ENCODE results near the gene MYLK4. TPM values are rescaled to one million over a fixed set of nuclear protein-coding genes. Genes with fewer than 3 reads are reported as not detected.

Gene MYLK4
- total RNA-seq, 4 donors from 2014 or later: 1.2 to 6.4 (median 1.3) TPM

DNA sequence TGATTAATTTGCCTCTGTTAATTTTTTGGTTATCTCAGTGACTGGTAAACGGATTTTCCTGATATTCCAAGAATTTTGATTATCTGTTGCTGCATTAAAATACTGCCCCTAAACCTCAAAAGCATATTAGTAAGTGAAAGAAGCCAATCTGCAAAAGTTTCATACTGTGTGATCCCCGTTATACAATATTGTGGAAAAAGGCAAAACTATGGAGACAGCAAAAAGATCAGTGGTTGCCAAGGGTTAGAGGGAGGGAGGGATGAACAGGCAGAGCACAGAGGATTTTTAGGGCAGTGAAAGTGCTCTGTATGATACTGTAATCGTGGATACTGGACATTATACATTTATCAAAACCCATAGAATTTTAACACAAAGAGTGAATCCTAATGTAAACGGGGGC lies 133.0 kb downstream of the MYLK4 start:
- Histone ChIP-seq H3K27ac (no peak overlapping the region), H3K4me1 (no peaks in the 10 kb centered on the region)
- intact Hi-C loops (cut with DNase I; ENCODE audit: low total_unique reads): no loop called here

DNA sequence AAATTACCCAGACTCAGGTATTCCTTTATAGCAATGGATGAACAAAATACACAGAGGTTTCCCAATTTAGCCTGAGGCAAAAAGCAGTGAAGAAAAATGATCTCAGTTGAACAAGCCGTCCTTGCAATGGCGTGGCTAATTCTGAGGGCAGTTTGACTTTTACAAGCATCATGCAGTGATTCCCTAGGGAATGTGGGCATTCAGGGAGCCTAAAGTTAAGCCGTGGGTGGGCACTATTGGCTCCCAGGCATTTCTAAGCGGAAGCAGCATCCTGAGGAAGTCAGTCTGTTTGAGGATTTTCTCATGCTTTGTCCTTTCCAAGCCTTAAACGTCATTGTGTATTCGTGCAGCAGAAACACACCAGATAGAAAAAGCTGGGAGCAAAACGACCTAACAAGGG lies 133.9 kb downstream of the MYLK4 start:
- H3K9me3 ChIP-seq: no peaks in the 10 kb centered on the region
- intact Hi-C loops (cut with DNase I; ENCODE audit: low total_unique reads): no loop called here
- no peak overlapping the region for H3K4me3 ChIP-seq
- no peak for DNase-seq
- H3K36me3 ChIP-seq: no peaks in the 10 kb centered on the region
- H3K27me3 ChIP-seq: no peaks in the 10 kb centered on the region
- no peaks in the 10 kb centered on the region for H3K4me1 ChIP-seq
- H3K27ac ChIP-seq: no peak overlapping the region
- no peak for TF ChIP-seq POLR2A (IDR thresholded peaks at IDR 0.05)
- TF ChIP-seq, protein P1, sequence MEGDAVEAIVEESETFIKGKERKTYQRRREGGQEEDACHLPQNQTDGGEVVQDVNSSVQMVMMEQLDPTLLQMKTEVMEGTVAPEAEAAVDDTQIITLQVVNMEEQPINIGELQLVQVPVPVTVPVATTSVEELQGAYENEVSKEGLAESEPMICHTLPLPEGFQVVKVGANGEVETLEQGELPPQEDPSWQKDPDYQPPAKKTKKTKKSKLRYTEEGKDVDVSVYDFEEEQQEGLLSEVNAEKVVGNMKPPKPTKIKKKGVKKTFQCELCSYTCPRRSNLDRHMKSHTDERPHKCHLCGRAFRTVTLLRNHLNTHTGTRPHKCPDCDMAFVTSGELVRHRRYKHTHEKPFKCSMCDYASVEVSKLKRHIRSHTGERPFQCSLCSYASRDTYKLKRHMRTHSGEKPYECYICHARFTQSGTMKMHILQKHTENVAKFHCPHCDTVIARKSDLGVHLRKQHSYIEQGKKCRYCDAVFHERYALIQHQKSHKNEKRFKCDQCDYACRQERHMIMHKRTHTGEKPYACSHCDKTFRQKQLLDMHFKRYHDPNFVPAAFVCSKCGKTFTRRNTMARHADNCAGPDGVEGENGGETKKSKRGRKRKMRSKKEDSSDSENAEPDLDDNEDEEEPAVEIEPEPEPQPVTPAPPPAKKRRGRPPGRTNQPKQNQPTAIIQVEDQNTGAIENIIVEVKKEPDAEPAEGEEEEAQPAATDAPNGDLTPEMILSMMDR (IDR thresholded peaks at IDR 0.05): no peak

More for the DNA sequence above, 133.0 kb downstream of the MYLK4 start:
- Histone ChIP-seq H3K9me3 (no peaks in the 10 kb centered on the region), H3K4me3 (no peak overlapping the region), H3K27me3 (no peaks in the 10 kb centered on the region), H3K36me3 (no peaks in the 10 kb centered on the region)
- DNase-seq: no peak
- TF ChIP-seq POLR2A (IDR thresholded peaks at IDR 0.05): no peak
- TF ChIP-seq, protein P1 (IDR thresholded peaks at IDR 0.05): no peak

- no peaks in the 10 kb centered on the region for H3K4me1 ChIP-seq
- no peaks in the 10 kb centered on the region for H3K27me3 ChIP-seq
- H3K9me3 ChIP-seq: no peaks in the 10 kb centered on the region
- TF ChIP-seq POLR2A (IDR thresholded peaks at IDR 0.05): no peak
- TF ChIP-seq, protein P1 (IDR thresholded peaks at IDR 0.05): no peak
- intact Hi-C loops (cut with DNase I; ENCODE audit: low total_unique reads): no loop called here
- no peak overlapping the region for H3K4me3 ChIP-seq
- H3K27ac ChIP-seq: no peak overlapping the region
- DNase-seq: no peak
- no peaks in the 10 kb centered on the region for H3K36me3 ChIP-seq
These were observed 135.5 kb downstream of the MYLK4 start for GRCh38 chr6:2615251-2615650.

DNA sequence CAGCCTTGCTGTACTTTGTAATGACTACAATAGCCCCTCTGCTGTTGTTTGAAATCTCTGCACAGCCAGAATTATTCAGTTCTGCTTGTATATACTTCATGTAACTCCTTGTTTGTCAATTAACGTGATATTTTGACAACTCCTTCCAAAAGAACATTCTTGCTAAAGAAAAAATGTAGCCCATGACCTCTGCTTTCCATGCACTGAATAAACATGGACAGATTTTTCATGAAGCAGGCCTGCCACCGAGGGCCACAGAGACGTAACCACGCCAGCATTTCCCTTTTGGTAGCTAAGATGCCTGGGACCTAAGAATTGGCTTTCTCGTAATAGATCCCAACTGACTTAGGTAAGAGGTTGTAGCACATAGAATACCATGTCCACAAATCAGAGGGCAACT lies 135.9 kb downstream of the MYLK4 start:
- no peak for DNase-seq
- Histone ChIP-seq H3K36me3 (no peaks in the 10 kb centered on the region), H3K4me1 (no peaks in the 10 kb centered on the region), H3K27me3 (no peaks in the 10 kb centered on the region), H3K4me3 (no peak overlapping the region), H3K27ac (no peak overlapping the region), H3K9me3 (no peaks in the 10 kb centered on the region)
- no peak for TF ChIP-seq POLR2A (IDR thresholded peaks at IDR 0.05)
- TF ChIP-seq, protein P1 (IDR thresholded peaks at IDR 0.05): no peak
- intact Hi-C loops (cut with DNase I; ENCODE audit: low total_unique reads): no loop called here

DNA sequence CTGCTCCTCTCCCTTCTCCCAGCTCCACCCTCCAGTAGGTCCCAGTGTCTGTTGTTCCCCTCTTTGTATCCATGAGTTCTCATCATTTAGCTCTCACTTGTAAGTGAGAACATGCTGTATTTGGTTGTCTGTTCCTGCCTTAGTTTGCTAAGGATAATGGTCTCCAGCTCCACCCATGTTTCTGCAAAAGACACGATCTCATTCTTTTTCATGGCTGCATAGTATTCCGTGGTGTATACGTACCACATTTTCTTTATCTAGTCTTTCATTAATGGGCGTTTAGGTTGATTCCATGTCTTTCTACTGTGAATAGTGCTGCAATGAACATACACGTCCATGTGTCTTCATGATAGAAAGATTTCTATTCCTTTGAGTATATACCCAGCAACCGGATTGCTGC lies 136.6 kb downstream of the MYLK4 start:
- TF ChIP-seq, protein P1 (IDR thresholded peaks at IDR 0.05): no peak
- no peak for TF ChIP-seq POLR2A (IDR thresholded peaks at IDR 0.05)
- intact Hi-C loops (cut with DNase I; ENCODE audit: low total_unique reads): no loop called here

More for the DNA sequence above, 136.6 kb downstream of the MYLK4 start:
- Histone ChIP-seq H3K27me3 (no peaks in the 10 kb centered on the region), H3K27ac (no peak overlapping the region), H3K4me3 (no peak overlapping the region), H3K4me1 (no peaks in the 10 kb centered on the region), H3K9me3 (no peaks in the 10 kb centered on the region), H3K36me3 (no peaks in the 10 kb centered on the region)
- DNase-seq: no peak

Other genes starting within 250 kb of the MYLK4 start
- 10 to 100 TPM; 34.1 to 50.5 (median 41.7) TPM for gene WRNIP1, start 14.5 kb upstream of the MYLK4 start, total RNA-seq
- 10 to 100 TPM in 2 of 4 donors, 1 to 10 TPM in 2; 7.7 to 28.2 (median 17.2) TPM for gene SERPINB1, start 90.9 kb upstream of the MYLK4 start, total RNA-seq
- gene SERPINB9, start 152.4 kb upstream of the MYLK4 start, total RNA-seq: 10 to 100 TPM in 2 of 4 donors, 1 to 10 TPM in 2; 8.7 to 17.7 (median 10.8) TPM
- 100 to 1,000 TPM in 3 of 4 donors, 10 to 100 TPM in 1; 84.9 to 266 (median 203) TPM for gene SERPINB6, start 220.6 kb upstream of the MYLK4 start, total RNA-seq
- 10 to 100 TPM in 3 of 4 donors, 1 to 10 TPM in 1; 7.8 to 50.3 (median 21.6) TPM for gene NQO2, start 249.0 kb upstream of the MYLK4 start, total RNA-seq